HUDEP-2 (cell line): Measurements from ENCODE around the gene POLR2J2.
"Not testable (repeated sequence)": the region's sequence is repeated elsewhere in the genome, so short reads cannot be mapped to it uniquely, and the experiment has no call there.

Experiments used
- DNase-seq, 76 experiments: peaks; one replicate each; lab custom pipeline; 2025; ENCODE audit not compliant: unreplicated experiment in 76 of 76; lab: John Stamatoyannopoulos, UW

The POLR2J2 gene

DNA sequence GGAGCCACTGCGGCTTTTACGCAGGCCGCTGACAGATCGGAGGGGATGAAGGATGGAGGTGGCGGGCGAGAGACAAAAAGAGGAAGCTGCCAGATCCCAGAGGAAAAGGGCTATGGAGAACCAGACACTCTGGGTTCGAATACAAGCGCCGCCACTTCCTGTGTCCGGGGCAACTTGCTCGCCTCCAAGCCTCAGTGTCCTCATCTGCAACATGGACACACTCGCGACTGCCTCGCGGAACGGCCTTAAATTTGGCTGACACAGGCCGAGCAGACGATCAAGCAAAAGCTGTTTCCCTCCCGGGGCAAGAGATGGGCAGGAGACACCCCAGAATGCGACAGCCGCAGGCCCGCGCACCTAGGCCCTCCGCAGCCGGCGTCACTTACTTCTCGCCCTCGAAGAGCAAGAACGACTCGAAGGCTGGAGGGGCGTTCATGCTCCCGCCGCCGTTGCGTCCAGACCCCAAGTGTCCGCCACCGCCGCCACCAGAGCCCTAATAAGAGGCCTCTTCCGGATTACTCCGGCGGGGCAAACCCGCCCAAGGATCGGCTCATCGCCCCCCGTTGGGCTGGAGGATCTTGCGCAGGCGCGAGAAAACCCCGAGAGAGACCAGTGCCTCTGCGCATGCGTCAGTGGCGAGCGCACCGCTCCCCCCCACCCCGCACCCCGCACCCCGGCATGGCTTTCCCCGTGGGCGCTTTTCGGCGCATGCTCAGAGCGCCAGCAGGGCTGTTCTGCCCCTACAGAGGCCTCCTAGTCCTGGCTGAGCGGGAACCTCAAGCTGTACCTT lies at the start of gene POLR2J2:
POLR2J2 (minus strand) TSS at position 498 of the 790 bp plus-strand sequence; CDS start at position 436, 62 bp downstream.
- DNase-seq = not testable (repeated sequence)

DNA sequence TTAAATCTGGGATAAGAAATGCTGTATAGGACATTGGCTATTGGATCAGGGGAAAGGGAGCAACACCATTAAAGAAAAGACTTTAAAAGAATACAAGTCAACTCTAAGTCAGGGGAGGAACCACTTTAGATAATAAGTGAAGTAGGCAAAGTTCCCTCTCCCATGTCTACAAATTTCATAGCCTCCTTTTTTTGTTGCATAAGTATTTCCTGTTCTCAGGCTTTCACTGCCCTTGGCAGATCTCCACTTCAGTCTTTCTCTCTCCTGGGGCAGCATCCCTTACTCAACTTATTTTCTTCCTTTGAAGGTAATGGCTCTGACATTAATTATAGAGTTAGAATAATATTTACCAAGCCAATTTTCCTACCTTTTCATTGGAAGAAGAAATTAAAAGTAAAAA lies 47.0 kb upstream of the POLR2J2 start:
- DNase-seq = not testable (repeated sequence)

DNA sequence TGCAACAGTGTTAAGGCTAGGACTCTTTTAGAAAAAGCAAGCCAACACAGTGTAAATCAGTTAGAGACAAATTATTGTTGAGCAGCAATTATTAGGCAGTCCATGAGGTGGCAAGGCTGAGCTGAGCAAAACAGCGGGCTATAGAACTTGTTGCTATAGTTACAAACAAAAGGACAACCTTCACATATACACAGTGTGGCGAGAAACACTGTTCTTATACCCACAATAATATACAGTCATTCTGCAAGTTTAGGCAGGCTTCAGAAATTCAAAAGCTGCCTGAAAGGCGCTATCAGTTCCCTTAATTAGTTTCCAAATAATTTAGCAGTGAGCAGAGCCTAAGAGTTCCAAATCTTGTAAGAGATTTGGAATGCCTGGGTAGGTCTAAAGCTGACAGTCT lies 44.3 kb upstream of the POLR2J2 start:
- DNase-seq = not testable (repeated sequence)

DNA sequence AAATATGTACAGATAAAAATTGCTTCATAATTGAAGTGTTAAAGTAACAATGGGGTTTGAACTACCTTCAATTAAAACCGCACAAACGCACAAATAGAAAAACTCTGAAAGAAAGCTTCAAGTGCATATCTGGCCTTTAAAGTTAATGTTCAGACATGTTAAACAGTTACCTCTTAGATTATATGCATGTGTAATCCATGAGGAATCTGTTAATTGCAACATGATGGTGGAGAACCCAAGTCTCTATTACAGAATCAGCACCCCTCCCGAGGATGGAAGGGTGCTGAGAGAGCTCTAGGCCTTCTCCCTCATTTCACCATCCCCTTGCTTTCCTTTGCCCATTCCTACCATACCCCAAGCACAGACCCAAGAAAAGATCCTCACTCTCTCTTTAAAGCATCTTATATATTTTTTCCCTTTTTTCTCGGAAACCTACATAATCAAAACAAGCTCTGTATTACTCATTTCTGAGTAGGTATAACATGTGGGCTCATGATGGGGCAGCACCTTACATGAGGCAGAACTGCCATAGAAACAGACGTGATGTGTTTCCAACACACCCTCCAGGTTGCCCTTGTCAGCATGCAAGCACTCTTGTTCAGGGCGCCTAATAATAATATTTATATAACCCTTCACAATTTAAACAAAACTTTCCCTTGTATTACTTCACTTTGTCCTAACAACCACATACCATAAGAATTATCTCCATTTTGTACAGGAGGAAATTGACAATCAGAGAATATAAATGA lies 43.5 kb upstream of the POLR2J2 start:
- DNase-seq = not testable (repeated sequence)

DNA sequence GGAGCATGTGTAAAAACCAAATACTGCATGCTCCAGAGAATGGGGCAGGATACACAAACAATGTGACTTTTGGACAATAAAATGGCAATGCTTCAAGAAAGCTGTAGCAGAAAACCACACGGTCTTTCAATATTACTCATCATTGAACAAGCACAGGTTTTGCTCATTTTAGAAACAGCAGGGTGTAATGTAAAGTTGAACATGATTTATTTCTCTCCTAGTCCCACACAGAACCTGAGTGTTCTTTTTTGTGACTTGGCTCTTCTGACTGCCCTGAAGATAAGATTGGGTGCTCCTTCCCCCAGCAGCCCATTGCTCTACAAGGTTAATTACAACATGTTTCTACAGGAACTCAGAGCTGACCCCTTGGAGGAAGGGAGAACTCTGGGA lies 42.2 kb upstream of the POLR2J2 start:
- not testable (repeated sequence) for DNase-seq

DNA sequence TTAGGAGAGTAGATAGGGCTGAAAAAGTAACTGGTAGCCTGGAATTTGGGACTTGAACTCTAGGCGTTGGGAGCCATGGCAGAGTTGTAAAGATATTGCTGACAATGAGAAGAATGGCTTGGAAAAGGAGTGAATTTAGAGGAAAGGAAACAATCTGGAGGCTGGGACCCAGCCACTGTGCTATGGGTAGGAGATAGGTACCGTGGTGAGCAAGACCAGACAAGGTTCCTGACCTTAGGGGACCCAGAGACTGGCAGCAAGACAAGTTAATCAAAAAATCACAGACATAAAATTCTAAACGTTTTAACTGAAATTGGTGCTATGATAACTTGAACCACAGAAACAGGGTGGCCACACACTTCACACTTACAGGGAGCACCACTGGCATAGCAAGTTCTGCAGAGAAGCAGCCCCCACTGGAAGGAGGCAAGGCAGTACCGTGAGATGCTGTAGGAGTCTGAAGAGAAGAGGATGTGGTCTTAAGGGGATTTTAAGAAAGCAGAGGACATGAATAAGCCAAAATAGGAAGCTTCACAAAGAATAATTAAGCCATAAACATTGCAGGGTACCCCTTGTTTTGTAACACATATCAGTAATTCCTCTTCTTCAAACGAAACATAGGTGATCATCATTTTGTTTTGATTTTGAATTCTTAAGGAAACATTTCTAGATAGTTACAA lies 41.7 kb upstream of the POLR2J2 start:
- DNase-seq = not testable (repeated sequence)

DNA sequence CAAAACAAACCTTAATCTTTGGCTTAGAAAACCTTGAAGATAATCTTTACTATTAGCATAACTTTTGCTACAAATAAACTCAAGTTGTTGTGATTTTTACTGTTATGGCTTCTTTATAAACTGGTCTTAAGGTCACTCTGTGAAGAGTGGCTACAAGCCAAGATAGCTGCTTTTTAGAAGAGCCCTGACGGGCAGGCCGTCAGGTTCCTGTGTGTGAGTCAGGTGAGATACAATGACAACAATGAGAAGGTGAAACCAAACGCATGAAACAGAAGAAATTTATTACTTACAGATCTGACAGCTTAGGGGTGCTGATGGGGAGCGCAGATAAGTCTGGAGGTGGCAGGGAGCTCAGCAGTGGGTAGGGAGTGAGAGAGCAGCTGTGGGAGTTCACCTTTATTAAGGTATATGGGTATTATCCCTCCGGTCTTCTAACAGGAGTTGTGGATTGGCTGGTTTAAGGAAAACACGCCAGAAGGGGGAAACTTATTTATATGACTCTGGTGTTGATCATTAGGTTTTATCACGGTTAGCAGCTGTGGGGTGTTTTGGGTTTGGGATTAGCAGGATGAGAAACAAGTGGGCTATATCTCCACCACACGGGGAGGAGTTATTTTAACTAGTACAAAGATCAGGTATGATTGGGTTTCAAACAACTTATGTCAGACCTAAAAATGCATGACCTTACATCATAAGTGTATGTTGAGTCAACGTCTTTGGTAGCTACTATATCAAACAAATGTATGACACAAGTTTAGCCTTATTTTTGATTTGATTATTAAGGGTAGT lies 27.7 kb upstream of the POLR2J2 start:
- peak in 1 of 76 experiments; percentile 1 for DNase-seq

DNA sequence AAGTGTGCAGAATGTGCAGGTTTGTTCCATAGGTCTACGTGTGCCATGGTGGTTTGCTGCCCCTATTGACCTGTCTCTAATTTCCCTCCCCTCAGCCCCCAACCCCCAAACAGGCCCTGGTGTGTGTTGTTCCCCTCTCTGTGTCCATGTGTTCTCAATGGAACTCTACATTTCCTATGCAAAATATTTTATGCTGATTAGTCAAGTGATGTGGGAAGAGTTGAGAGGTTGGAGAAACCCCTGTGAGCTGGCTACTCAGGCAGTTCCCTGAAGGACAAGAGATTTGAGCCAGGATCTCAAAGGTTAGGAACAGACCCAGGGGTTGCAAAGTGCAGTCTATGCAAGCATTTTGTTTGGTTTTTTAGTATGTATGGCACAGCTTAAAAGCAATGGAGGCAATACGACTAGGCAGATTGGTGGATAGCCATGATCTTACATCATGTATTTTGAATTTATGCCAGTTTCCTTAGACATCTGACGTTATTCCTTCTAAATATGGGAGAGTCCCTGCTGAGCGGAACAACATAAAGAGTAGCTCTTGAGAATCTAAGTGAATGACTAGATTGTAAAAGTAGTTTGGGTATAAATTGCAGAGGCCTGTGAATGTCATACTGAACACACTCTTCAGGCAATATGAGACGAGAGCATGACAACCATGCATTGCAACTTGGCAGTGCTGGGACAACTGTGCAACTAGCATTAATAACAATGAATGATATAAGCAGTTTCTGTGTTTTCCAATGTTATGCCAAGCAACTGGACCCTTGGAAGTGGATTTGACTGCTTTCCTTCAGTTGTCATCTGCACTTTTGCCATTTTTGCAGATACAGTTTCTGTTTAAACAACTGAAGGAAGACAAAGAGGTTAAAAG lies 26.4 kb upstream of the POLR2J2 start:
- DNase-seq = not testable (repeated sequence)

DNA sequence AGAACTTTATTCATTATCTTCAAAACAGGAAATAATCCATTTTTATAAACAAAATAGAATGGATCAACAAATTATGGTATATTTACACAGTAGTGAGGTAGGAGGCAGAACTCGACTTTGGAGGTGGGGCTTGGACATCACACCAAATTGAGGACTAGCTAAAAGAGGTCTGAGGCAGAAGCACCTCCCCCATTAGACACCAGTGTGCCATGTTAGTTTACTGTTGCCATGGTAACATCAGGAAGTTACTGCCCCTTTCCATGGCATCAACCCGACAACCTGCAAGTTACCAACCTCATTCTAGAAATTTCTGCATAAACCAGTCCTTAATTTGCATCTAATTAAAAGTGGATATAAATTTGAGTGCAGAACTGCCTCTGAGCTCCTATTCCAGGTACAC lies 24.5 kb upstream of the POLR2J2 start:
- not testable (repeated sequence) for DNase-seq

DNA sequence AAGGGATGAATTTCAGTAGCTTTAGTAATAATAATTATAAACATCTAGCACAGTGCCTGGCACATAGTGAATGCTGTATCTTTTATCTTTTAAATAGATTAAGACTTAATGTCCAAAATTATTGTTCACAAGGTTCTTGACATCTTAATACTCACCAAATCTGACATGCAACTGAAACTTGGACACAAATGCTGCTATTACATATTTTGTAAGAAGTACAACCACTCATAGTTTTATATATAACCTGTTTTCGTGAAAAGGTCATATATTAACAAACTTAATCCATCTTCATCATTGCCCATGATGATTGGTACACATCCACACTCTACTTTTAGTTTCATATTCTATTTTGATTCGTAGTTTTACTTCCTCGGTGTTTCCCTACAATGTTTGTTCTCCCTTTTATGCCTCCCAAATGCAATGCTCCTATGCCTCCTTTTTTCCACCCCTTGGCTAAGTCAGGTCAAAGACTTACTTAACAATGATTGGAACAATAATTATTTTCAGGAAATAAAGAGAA lies 23.6 kb upstream of the POLR2J2 start:
- DNase-seq = not testable (repeated sequence)

DNA sequence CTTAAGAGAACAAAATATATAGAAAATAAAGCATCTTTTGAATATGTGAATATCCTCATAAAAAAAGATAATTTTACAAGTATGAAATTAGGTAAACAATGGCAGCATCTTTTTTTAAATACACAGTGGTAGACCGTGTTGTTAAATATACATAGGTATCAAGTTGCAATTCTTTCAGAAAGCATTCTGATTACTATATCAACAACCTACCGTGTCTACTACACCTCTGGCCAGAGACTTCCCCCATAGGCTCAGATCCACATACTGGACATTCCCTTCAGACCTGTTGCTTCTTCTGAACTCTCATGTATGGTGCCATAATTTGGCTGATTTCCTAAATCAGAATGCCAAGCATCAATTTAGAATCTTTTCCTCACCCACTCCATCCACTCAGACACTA lies 22.5 kb upstream of the POLR2J2 start:
- DNase-seq = not testable (repeated sequence)

DNA sequence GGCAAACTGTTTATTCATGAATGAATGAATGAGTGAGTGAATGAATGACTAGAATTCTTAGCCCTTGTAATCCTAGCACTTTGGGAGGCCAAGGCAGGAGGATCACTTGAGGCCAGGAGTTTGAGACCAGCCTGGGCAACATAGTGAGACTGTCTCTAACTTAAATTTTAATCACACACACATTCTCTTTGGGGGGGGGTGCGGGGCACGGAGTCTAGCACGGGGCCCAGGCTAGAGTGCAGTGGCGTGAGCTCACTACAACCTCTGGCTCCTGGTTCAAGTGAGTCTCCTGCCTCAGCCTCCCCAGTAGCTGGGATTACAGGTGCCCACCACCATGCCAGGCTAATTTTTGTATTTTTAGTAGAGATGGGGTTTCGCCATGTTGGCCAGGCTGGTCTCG lies 19.1 kb upstream of the POLR2J2 start:
- DNase-seq = not testable (repeated sequence)

DNA sequence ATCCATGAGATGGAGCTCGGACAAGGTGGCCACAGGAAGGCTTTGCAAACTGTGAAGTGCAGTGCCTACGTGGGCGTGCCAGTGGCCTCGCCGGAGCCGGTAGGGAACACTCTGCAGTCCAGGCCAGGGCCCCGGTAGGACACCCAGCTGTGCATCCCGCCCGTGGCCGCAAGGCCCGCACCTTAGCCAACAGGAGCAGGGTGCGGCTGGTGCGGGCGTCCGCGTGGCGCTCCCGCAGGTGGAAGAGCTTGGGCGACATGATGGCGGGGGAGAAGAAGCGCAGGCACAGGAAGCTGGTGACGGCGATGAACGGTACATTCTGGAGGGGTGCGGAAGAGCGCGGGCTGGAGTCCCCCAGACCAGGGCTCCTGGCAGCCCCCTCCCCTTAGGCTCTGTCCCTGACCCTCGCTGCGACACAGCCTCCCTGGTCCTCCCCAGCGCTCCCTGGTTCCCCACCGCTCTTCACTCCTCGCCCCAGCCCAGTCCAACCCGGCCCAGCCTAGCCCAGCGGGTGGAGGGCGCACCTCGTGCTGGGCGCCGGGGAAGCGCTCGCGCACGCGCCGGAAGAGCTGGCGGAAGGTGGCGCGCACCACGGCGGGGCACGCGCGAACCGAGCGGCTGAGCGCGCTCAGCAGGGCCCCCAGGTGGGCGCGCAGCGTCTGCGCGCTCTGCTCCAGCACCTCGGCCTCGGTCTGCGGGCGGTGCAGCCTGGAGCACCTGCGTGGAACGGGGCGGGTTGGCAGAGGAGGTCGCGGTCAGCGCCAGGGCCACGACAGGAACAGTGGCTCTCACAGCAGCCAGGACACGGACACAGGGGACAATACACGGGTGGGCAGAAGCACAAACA lies 18.2 kb upstream of the POLR2J2 start:
- not testable (repeated sequence) for DNase-seq

DNA sequence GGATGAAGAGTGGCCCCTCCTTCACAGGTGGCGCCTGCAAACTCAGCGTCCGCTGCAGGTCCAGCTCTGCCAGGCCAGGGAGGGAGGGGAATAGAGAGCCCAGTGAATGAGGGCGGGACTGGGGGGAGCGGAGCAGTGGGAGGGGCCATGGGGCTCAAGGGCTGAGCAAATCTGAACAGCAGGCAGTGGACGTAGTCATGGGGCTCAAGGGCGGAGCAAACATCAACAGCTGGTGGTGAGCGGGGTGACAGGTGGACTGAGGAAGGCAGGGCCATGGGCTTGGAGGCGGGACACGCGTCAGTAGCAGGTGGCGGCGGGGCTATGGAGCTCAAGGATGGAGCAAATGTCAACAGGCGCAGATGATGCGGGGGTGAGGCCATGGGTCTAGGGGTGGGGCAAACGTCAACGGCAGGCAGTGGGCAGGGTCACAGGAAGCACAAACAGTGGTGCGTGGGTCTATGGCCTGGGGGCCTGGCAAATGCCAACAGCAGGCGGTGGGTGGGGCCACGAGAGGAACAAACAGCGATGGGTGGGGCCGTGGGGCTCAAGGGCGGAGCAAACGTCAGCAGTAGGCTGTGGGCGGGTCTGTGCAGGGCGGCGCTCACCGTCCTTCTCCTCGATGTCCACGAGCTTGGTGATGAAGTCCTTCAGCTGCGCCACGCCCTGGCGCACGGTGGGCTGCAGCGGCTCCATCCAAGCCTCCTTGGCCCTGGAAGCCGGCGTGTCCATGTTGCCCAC lies 17.0 kb upstream of the POLR2J2 start:
- not testable (repeated sequence) for DNase-seq

DNA sequence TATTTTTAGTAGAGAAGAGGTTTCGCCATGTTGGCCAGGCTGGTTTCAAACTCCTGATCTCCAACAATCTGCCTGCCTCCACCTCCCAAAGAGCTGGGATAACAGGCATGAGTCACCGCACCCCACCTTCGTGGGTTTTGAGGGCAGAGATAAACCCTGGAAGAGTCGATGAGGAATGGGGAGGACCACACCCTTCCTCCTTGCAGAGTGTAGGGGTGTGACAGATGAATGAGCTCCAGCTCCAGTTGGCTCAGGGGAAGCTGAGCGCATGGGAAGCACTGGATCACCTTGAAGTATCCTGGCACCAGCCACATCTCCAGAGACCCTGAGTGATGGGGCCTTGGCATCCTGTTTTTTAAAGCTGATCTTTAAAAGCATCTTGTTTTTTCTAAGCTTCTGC lies 11.1 kb upstream of the POLR2J2 start:
- not testable (repeated sequence) for DNase-seq

DNA sequence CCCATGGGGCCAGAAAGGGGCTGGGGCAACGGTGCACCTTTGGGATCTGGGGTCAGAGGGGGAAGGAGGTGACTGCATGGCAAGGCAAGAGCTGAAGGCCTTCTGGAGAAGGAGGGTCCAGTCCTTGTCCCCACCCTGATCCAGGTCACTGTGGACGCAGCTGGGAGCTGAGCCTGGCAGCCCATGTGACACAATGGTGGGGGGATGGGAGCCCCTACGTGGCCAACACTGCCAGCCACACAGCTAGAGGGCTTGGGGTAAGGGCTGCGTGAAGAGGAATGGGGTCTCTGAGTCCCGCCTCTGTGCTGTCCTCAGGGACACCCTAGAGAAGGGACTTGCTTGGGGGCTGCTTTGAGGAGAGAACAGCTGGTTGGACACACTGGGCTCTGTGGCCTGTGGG lies 9.3 kb upstream of the POLR2J2 start:
- DNase-seq = not testable (repeated sequence)

DNA sequence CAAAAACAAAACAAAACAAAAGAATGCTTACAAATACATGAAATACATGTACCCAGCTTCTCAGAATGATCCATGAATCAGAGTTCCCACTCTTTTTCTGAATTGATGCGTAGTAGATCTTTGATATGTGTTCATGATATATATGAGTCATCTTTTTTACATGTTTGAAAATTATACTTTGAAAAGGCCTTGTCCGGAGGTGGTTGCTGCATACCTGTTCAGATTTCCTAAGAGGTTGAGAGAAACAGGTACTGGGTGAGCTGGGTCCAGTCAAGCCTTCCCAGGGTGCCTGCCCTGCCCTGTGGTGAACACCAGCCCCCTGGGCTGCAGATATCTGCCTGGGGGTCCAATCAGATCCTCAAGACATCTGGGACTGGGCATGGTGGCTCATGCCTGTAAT lies 4.1 kb upstream of the POLR2J2 start:
- DNase-seq = not testable (repeated sequence)
